Kidney epithelial cell (primary cell): ENCODE results near the gene FER. TPM values are rescaled to one million over a fixed set of nuclear protein-coding genes. Genes with fewer than 3 reads are reported as not detected.

Experiments
- DNase-seq: peaks from one replicate; pipeline ENCODE4 v3.0.0-alpha.2; 2010; ENCODE audit warnings: low read depth
- H3K27me3 ChIP-seq: 2 replicates; pipeline ENCODE4 v1.6.0; 2011; ENCODE audit warnings: low read length; ENCODE audit not compliant: control insufficient read depth, insufficient read depth
- H3K36me3 ChIP-seq: 2 replicates; pipeline ENCODE4 v1.5.1; 2011; ENCODE audit warnings: low read length; ENCODE audit not compliant: control insufficient read depth, insufficient read depth
- H3K4me3 ChIP-seq: 2 replicates; pipeline ENCODE4 v1.5.1; 2011; ENCODE audit warnings: low read depth, mild to moderate bottlenecking, control low read depth, low read length
- total RNA-seq: library from RNA; depleted of rRNA; stranded (reverse); fragments of >200 nt; gene quantifications from 2 replicates; pipeline ENCODE4 v1.2.3, GENCODE V29; 2015
- TF ChIP-seq, protein P1 (sequence below): IDR thresholded peaks from 2 replicates; pipeline ENCODE4 v1.5.1; 2011; ENCODE audit warnings: mild to moderate bottlenecking, moderate library complexity, low read length, control low read depth, inconsistent platforms; ENCODE audit not compliant: insufficient read depth, poor library complexity, severe bottlenecking

The FER gene
- total RNA-seq, 1 donor from 2014 or later, result 15.1 TPM

DNA sequence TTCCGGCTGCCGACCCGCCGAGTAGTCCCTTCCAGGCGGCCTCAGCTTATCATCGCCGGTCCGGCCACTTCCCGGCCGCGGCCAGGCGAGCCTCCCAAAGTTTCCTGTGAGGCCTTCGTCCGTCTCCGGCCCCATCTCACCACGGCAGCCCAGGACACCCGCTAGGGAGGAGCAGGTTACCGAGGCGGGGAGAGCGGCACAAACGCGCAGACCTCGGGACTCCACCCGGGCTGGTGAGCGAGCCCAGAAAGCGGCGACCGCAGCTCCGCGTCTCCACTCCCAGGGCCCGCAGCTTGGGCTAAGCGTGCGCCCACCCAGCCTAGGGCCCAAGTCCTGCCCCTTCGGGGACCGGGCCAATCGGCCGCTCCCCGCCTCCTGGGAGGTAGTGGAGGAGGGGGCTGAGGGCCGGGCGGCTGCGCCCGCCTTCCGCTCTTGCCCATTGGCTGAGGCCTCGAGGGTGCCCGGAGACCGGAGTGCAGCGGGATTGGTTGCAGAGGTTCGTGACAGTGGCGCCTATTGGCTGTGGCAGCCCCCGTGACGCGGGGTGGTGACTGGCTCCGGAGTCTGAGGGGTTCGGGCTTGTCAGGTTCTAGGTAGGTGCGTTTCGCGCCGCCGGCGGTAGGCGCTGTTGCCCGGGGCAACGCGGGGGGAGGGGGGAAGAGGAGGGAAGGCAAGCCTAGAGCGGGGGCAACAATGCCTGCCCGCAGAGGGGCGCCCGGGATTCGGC, 867 bp downstream of the FER start:
- no peaks in the 10 kb centered on the region for H3K27me3 ChIP-seq
- peak overlapping the region; percentile 91 for H3K4me3 ChIP-seq
- DNase-seq, result peak; percentile 89
- H3K36me3 ChIP-seq, result no peaks in the 10 kb centered on the region
- TF ChIP-seq, protein P1, sequence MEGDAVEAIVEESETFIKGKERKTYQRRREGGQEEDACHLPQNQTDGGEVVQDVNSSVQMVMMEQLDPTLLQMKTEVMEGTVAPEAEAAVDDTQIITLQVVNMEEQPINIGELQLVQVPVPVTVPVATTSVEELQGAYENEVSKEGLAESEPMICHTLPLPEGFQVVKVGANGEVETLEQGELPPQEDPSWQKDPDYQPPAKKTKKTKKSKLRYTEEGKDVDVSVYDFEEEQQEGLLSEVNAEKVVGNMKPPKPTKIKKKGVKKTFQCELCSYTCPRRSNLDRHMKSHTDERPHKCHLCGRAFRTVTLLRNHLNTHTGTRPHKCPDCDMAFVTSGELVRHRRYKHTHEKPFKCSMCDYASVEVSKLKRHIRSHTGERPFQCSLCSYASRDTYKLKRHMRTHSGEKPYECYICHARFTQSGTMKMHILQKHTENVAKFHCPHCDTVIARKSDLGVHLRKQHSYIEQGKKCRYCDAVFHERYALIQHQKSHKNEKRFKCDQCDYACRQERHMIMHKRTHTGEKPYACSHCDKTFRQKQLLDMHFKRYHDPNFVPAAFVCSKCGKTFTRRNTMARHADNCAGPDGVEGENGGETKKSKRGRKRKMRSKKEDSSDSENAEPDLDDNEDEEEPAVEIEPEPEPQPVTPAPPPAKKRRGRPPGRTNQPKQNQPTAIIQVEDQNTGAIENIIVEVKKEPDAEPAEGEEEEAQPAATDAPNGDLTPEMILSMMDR, result peak; percentile 20

DNA sequence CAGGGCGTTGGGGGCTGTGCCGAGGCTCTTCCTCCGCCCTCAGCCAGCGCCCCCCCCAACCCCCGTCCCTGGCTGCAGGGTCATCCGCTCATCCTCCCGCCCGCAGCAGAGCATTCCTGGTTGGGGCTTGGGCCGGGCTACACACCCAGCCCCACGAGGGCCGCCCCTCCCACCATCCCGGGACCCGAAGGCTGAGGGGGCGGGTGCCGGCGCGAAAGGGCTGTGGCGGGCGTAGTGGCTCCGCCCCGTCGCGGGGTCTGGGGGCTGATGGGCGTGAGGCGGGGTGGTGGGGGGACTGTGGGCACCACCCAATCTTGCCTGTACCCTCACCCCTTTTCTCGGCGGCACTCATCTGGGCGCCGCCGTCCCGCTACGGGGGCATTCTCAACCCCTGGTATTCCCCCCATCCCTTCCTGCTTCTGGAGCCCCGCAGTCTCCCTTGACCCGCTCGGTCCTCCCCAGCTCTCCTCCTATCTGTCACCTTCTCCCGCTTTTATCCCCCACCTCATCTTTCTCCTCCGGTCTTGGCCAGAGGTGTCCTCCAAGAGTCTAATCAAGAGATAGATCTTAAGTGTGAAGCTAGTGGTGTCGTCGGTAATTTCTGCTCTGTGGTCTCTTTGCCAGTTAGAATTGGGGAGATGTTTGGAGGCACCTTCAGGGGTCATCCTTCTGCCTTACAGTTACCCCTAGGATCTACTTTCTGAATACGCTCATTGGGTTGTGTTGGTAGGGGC, 1.6 kb downstream of the FER start:
- Histone ChIP-seq H3K4me3 (peak overlapping the region; percentile 91), H3K27me3 (no peaks in the 10 kb centered on the region), H3K36me3 (no peaks in the 10 kb centered on the region)
- no peak for DNase-seq
- TF ChIP-seq, protein P1, result no peak

DNA sequence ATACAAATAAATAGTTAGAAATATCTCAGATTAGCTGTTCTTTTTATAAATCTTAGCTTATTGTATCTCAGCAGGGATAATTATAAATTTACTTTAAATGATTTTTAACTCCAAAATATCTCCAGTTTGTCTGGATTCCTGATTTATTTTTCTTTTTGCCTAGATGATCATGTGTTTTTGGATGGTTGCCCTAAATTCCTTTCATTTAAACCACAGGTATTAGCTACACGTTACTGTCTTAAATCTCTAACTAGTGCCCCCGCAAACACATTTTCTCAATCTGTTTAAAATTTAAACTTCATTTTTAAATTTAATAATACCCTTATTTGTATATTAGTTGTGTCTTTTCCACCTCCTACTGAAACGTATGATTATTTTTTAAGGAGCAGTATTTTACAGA, 5.6 kb downstream of the FER start:
- DNase-seq, result no peak
- Histone ChIP-seq H3K4me3 (no peak overlapping the region), H3K27me3 (no peaks in the 10 kb centered on the region)

DNA sequence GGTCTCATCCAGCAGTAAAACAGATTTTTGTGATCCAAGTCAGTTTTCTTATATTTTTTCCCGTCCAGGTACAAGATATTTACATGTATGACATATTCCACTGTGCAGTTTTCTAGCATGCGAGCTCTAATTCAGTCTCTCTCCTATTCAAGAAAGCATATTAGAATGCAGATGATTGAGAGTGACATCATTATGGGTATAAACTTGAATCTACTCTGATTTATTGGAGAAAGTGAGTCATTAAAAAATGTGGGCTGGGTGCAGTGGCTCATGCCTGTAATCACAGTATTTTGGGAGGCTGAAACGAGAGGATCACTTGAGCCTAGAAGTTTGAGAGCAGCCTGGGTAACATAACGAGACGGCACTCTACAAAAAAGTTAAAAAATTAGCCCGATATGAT, 6.2 kb downstream of the FER start:
- no peak for DNase-seq
- H3K27me3 ChIP-seq, result no peaks in the 10 kb centered on the region
- TF ChIP-seq, protein P1, result no peak
- no peak overlapping the region for H3K4me3 ChIP-seq
- H3K36me3 ChIP-seq, result no peaks in the 10 kb centered on the region

More for the DNA sequence above, 5.6 kb downstream of the FER start:
- TF ChIP-seq, protein P1, result no peak
- H3K36me3 ChIP-seq, result no peaks in the 10 kb centered on the region

DNA sequence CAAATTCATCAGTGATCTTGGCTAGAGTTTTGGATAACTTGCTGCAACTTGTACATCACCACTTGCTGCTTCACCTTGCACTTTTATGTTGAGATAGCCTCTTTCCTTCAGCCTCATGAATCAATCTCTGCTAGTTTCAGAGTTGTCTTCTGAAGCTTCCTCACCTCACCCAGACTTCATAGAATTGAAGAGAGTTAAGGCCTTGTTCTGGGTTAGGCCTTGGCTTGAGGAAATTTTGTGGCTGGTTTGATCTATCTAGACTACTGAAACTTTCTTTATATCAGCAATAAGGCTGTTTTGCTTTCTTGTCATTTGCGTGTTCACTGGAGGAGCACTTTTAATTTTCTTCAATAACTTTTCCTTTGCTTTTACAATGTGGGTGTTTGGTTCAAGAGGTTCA, 12.8 kb downstream of the FER start:
- TF ChIP-seq, protein P1, result no peak
- no peaks in the 10 kb centered on the region for H3K27me3 ChIP-seq
- H3K4me3 ChIP-seq, result no peak overlapping the region
- no peak for DNase-seq
- no peaks in the 10 kb centered on the region for H3K36me3 ChIP-seq
